H1 (cell line): ENCODE results near the gene RNPEPL1.

ENCODE experiments used
- CREB1 ChIP-seq: IDR thresholded peaks from 2 replicates; pipeline ENCODE4 v1.6.1; 2012; ENCODE audit warnings: inconsistent platforms
- CTCF ChIP-seq, 3 experiments: IDR thresholded peaks; 1 replicate in 2 of 3; 2 replicates in 1 of 3; pipeline versions ENCODE4 v1.5.1 to v1.6.1; 2011; ENCODE audit warnings: low read length in 3 of 3, mild to moderate bottlenecking in 3 of 3, inconsistent platforms in 2 of 3, low read depth in 1 of 3, moderate library complexity in 1 of 3; ENCODE audit not compliant: insufficient read depth in 1 of 3; ENCODE audit errors: control extremely low read depth in 1 of 3
- EP300 ChIP-seq, 2 experiments: IDR thresholded peaks; 1 replicate in 1 of 2; 2 replicates in 1 of 2; pipeline ENCODE4 v1.6.1; 2011 to 2012; ENCODE audit warnings: low read depth in 2 of 2, low read length in 2 of 2, mild to moderate bottlenecking in 2 of 2, borderline replicate concordance in 1 of 2, inconsistent platforms in 1 of 2, moderate library complexity in 1 of 2
- EZH2 ChIP-seq: fragments of 200-600 bp; sonication (generic); IDR thresholded peaks from 2 replicates; pipeline ENCODE4 v1.7.1; 2012; ENCODE audit warnings: low read depth, mild to moderate bottlenecking, moderate library complexity, low read length, inconsistent platforms; ENCODE audit not compliant: severe bottlenecking
- GABPA ChIP-seq: IDR thresholded peaks from 2 replicates; pipeline ENCODE4 v1.6.1; 2011; ENCODE audit warnings: mild to moderate bottlenecking, low read length, moderate library complexity, borderline replicate concordance; ENCODE audit not compliant: insufficient read depth
- HDAC2 ChIP-seq, 2 experiments: fragments of 300-600 bp in 1 of 2; sonication (generic) in 1 of 2; IDR thresholded peaks; 2 replicates each; pipeline ENCODE4 v1.6.1; 2011 to 2012; ENCODE audit warnings: low read depth in 2 of 2, low read length in 2 of 2, mild to moderate bottlenecking in 2 of 2, moderate library complexity in 2 of 2, borderline replicate concordance in 1 of 2, inconsistent platforms in 1 of 2
- JUND ChIP-seq: IDR thresholded peaks from 2 replicates; pipeline ENCODE4 v1.6.1; 2011; ENCODE audit warnings: mild to moderate bottlenecking, improper control_type of control experiment, low read length
- MAFK ChIP-seq: IDR thresholded peaks from 2 replicates; pipeline ENCODE4 v1.6.1; 2012; ENCODE audit warnings: low read depth, mild to moderate bottlenecking, improper control_type of control experiment, low read length
- MAX ChIP-seq: IDR thresholded peaks from 2 replicates; pipeline ENCODE4 v1.6.1; 2012; ENCODE audit warnings: inconsistent platforms
- POLR2AphosphoS5 ChIP-seq: IDR thresholded peaks from 2 replicates; pipeline ENCODE4 v1.6.1; 2011; ENCODE audit warnings: low read depth, low read length
- SP1 ChIP-seq: IDR thresholded peaks from 2 replicates; pipeline ENCODE4 v1.6.1; 2011; ENCODE audit warnings: low read depth, low read length

GRCh38 chr2:240613781-240614180 is 45.5 kb downstream of the RNPEPL1 start:
- TF ChIP-seq JUND (no peak), CTCF (IDR thresholded peaks at IDR 0.05; ENCODE audit: control extremely low read depth in 1 of 3, insufficient read depth in 1 of 3, low read depth in 1 of 3, low read length in 3 of 3) (no peak), EZH2 (no peak), EP300 (IDR thresholded peaks at IDR 0.05; ENCODE audit: borderline replicate concordance in 1 of 2, low read depth in 2 of 2, low read length in 2 of 2) (no peak), HDAC2 (IDR thresholded peaks at IDR 0.05; ENCODE audit: borderline replicate concordance in 1 of 2, low read depth in 2 of 2, low read length in 2 of 2) (no peak), MAX (no peak), SP1 (no peak), POLR2AphosphoS5 (no peak), GABPA (no peak), MAFK (no peak), CREB1 (no peak)
